SK-N-MC (cell line): ENCODE results near the gene SLC30A4.

Source experiments
- DNase-seq: peaks from one replicate; pipeline ENCODE4 v3.0.0-alpha.2; 2011; ENCODE audit warnings: low read depth, low spot score
- H3K27ac ChIP-seq: fragments of 200-600 bp; sonication (generic); 2 replicates; pipeline ENCODE4 v1.5.1; 2016; ENCODE audit warnings: mixed run types
- H3K36me3 ChIP-seq: fragments of 200-600 bp; sonication (generic); 2 replicates; pipeline ENCODE4 v1.6.1; 2017; ENCODE audit warnings: antibody characterized with exemption, low read length, mixed read lengths; ENCODE audit not compliant: insufficient read depth
- H3K4me3 ChIP-seq: fragments of 200-600 bp; sonication (generic); 2 replicates; pipeline ENCODE4 v1.5.1; 2016
- H3K9ac ChIP-seq: fragments of 200-600 bp; sonication (generic); 2 replicates; pipeline ENCODE4 v1.8.0; 2017; ENCODE audit warnings: mixed run types, mixed read lengths; ENCODE audit not compliant: insufficient read length
- H3K9me3 ChIP-seq: fragments of 200-600 bp; sonication (generic); 2 replicates; pipeline ENCODE4 v1.6.1; 2017; ENCODE audit warnings: low read depth, mild to moderate bottlenecking, antibody characterized with exemption, low read length, moderate library complexity, mixed read lengths
- EZH2 ChIP-seq: fragments of 200-600 bp; sonication (generic); IDR thresholded peaks from one replicate; pipeline ENCODE4 v1.6.1; 2017; ENCODE audit warnings: antibody characterized with exemption
- FOXP2 ChIP-seq: optimal IDR thresholded peaks from 2 replicates; pipeline ENCODE3; 2011; ENCODE audit warnings: mild to moderate bottlenecking, moderate library complexity; ENCODE audit not compliant: insufficient read depth; ENCODE audit errors: extremely low read length, control extremely low read depth
- POLR2AphosphoS5 ChIP-seq: IDR thresholded peaks from 2 replicates; pipeline ENCODE4 v1.6.1; 2012; ENCODE audit warnings: mild to moderate bottlenecking, low read depth, low read length, borderline replicate concordance

The SLC30A4 gene, protein sequence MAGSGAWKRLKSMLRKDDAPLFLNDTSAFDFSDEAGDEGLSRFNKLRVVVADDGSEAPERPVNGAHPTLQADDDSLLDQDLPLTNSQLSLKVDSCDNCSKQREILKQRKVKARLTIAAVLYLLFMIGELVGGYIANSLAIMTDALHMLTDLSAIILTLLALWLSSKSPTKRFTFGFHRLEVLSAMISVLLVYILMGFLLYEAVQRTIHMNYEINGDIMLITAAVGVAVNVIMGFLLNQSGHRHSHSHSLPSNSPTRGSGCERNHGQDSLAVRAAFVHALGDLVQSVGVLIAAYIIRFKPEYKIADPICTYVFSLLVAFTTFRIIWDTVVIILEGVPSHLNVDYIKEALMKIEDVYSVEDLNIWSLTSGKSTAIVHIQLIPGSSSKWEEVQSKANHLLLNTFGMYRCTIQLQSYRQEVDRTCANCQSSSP

DNA sequence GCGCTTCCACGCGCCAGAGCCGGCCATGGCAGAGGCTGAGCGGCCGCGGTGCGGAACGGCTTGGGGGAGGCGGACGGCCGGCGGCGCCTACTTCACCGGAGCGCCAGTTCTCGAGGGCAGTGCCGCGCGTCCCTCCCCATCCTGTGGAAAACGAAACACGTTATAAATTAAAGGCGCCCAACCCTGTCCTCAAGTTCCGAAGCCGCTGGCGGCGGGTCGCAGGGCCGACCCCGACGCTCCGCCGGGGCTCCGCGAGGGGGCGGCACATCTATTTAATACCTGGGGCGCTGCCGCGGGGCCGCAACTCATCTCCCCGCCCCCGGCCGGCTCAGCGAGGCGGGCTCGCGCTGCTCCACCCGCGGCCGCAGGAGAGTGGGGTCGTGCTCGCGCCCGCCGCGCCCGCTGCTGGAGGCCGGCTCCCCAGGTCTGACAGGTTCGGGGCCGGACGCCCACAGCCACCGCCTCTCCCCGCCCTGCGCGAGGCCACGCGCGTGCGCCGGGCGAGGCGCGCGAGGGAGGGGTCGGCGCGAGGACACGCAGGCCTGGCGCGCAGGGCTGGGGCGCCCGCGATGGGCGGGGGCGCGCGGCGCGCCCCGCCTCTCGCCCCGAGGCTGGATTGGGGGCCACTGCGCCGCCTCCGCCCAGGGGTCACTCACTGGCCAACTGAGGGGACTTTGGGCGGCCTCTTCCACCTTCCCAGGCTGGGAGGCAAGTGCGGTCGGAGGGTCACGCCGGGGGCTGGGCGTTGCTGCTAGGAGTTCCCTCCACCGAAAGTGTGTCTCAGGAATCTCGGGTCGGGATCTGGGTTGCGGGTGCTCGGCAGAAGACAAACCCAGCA lies at the start of gene SLC30A4:
Gene SLC30A4, minus strand, starts transcription at position 428 of the 838 bp plus-strand sequence. Its CDS starts 401 bp downstream, at position 27.
- Histone ChIP-seq H3K27ac (peak within 1 kb of the TSS; percentile 42; the same call in 1 of the 2 replicates), H3K4me3 (peak within 1 kb of the TSS; percentile 93), H3K9me3 (no peaks in the 10 kb centered on the region), H3K36me3 (no peaks in the 10 kb centered on the region), H3K9ac (peak within 1 kb of the TSS; percentile 67)
- TF ChIP-seq EZH2: no peak
- TF ChIP-seq FOXP2: no peak
- TF ChIP-seq POLR2AphosphoS5: no peak
- no peak for DNase-seq

DNA sequence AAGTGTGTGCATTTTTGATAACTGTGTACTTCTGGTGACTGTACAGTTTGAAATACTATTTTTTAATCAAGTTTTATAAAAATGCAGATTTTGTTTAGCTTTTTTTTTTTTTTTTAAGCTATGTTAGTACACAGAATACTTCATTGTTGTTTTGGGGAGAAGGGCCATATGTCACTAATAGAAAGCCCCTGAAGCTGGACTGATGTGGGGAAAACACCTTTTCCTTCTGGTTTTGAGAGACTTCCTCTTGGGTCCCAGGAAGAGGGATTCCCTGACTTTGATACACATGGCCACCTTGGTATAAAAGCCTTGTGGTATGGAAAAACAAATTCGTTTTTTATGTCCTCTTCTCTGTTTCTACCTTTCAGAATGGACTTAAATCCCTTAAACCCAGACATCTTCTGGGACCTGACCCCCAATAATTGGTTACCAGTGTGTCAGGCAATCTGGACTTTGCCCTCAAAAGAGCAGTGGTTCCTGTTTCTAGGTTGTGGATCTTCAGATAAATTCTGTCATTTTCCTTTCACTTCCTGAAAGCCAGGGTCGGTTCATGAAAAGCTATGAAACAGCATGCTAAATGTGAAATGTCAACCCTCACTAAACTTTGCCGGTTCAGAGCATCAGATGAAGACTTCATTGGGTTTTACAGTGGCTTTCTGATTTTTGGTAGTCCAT lies 33.5 kb upstream of the SLC30A4 start:
- no peak overlapping the region for H3K9ac ChIP-seq
- no peaks in the 10 kb centered on the region for H3K36me3 ChIP-seq
- H3K9me3 ChIP-seq: no peaks in the 10 kb centered on the region
- no peak for DNase-seq
- no peak for TF ChIP-seq FOXP2
- TF ChIP-seq POLR2AphosphoS5: no peak
- no peak for TF ChIP-seq EZH2
- H3K27ac ChIP-seq: no peak overlapping the region
- no peak overlapping the region for H3K4me3 ChIP-seq

DNA sequence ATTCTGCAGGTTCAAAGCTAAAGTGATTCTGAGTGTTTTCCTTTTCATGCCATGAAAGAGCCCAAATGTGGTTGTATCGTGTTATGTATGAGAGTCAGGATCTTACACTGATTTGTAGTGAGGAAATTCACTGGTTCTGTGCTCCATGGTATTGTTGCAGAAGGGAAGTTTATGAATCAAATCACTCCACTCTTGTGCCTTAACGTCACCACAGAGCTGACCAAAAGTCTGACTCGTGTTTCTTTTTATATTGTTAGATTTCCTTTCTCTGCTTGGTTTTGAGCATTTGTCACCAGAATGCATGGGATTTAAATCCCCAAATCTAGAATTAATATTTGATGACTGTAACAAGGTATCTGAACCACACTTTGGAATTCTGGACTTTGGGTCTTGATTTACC lies 29.1 kb upstream of the SLC30A4 start:
- no peak overlapping the region for H3K9ac ChIP-seq
- no peaks in the 10 kb centered on the region for H3K9me3 ChIP-seq
- no peak overlapping the region for H3K4me3 ChIP-seq
- no peak for DNase-seq
- no peaks in the 10 kb centered on the region for H3K36me3 ChIP-seq
- no peak for TF ChIP-seq POLR2AphosphoS5
- TF ChIP-seq EZH2: no peak
- TF ChIP-seq FOXP2: no peak
- H3K27ac ChIP-seq: no peak overlapping the region

DNA sequence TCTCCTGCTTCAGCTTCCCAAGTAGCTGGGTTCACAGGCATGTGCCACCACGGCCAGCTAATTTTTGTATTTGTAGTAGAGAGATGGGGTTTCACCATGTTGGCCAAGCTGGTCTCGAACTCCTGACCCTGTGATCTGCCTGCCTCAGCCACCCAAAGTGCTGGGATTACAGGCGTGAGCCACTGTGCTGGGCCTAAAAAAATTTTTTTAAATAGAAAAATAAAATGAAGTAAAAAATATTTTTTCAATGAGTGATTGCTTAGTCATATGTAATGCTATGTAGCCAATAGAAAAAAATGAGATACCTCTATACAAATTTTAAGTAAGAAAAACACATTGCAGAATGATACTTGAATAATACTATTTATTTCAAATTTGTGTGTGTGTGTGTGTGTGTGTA lies 27.9 kb upstream of the SLC30A4 start:
- H3K36me3 ChIP-seq: no peaks in the 10 kb centered on the region
- H3K9me3 ChIP-seq: no peaks in the 10 kb centered on the region
- no peak overlapping the region for H3K4me3 ChIP-seq
- no peak for TF ChIP-seq POLR2AphosphoS5
- DNase-seq: no peak
- no peak overlapping the region for H3K9ac ChIP-seq
- no peak overlapping the region for H3K27ac ChIP-seq

DNA sequence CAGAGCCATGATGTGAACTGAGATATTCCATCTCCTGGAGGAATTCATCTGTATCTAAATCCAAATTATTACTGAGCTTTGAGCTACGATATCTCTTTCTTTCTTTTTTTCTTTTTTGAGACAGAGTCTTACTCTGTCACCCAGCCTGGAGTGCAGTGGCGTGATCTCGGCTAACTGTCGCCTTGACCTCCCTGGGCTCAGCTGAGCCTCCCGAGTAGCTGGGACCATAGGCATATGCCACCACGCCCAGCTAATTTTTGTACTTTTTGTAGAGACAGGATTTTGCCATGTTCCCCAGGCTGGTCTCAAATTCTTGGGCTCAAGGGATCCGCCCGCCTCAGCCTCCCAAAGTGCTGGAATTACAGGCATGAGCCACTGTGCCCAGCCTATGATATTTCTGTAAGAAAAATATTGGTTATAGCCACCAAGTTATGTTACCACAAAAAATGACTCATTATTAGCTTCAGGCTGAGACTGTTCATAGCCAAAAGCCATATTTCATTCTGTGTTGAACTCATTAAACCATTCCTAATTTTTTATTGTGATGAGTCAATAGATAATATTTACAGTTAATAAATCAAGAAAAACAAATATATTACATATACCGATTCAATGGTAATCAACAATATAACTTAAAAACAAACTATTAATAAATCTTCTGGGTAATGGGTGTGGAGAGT lies 27.1 kb upstream of the SLC30A4 start:
- DNase-seq: no peak
- Histone ChIP-seq H3K27ac (no peak overlapping the region), H3K36me3 (no peaks in the 10 kb centered on the region), H3K4me3 (no peak overlapping the region), H3K9ac (no peak overlapping the region), H3K9me3 (no peaks in the 10 kb centered on the region)
- TF ChIP-seq FOXP2 (no peak), EZH2 (no peak), POLR2AphosphoS5 (no peak)

DNA sequence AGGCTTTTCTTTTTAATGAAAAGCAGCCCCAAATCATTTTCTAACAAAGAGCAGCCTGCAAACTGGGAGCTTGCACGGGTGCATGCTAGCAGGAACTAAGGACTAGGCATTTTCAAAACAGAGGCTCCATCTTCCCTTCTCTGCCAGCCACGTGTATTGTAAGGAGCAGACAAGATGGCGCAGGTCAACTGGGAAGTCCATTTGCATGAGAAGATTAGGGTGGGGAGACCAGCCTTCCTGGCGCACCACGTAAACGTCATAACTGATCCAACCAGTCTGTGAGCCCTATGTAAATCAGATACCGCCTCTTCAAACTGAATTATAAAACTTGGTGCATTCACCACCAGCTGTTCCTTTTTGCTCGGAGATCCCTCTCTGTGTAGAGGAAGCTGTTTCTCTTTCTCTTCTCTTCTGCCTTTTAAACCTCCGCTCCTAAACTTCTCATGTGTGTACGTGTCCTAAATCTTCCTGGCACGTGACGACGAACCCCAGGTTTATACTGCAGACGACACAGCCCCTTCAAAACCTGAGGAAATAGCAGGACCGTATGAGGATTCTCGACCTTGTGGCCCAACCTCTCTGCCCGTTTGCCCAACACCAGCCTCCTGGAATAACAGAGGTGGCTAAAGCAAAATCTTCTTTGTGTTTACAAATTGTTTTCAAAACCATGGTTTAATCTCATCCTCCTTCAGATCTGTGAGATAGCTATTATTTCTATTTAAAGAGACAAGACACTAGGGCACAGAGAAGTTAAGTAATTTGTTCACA lies 26.4 kb upstream of the SLC30A4 start:
- Histone ChIP-seq H3K4me3 (no peak overlapping the region), H3K27ac (no peak overlapping the region), H3K9me3 (no peaks in the 10 kb centered on the region), H3K36me3 (no peaks in the 10 kb centered on the region), H3K9ac (no peak overlapping the region)
- DNase-seq: no peak
- TF ChIP-seq FOXP2 (no peak), EZH2 (no peak), POLR2AphosphoS5 (no peak)

DNA sequence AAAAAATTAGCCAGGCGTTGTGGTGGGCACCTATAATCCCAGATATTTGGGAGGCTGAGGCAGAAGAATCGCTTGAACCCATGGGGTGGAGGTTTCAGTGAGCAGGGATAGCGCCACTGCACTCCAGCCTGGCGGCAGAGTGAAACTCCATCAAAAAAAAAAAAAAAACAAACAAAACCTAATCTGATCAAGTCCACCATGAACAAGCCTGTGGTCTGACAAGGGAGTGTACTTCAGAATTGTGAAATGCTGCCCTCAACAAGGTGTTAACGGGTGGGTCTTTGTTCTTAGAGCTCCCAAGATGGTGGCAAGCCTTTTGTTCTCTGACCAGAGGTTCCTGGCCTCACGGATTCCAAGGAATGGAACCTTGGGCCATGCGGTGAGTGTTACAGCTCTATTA lies 24.2 kb upstream of the SLC30A4 start:
- no peaks in the 10 kb centered on the region for H3K9me3 ChIP-seq
- no peaks in the 10 kb centered on the region for H3K36me3 ChIP-seq
- H3K9ac ChIP-seq: no peak overlapping the region
- H3K4me3 ChIP-seq: no peak overlapping the region
- DNase-seq: no peak
- no peak overlapping the region for H3K27ac ChIP-seq
- TF ChIP-seq POLR2AphosphoS5: no peak
- no peak for TF ChIP-seq EZH2
- TF ChIP-seq FOXP2: no peak
